ENCODE results near the gene FRMPD2.
"Not testable (repeated sequence)": the region's sequence is repeated elsewhere in the genome, so short reads cannot be mapped to it uniquely, and the experiment has no call there.

FRMPD2 gene

GRCh38 chr10:48209241-48209640 is 65.3 kb downstream of the FRMPD2 start:
- in situ Hi-C loops (cut with MboI; ENCODE audit: low sequenced_read_pairs) = no loop called here

GRCh38 chr10:48207853-48208252 is 66.6 kb downstream of the FRMPD2 start:
- in situ Hi-C loops (cut with MboI; ENCODE audit: low sequenced_read_pairs) = no loop called here

GRCh38 chr10:48206482-48207250 is 67.8 kb downstream of the FRMPD2 start:
- in situ Hi-C loops (cut with MboI; ENCODE audit: low sequenced_read_pairs) = no loop called here

GRCh38 chr10:48205918-48206317 is 68.6 kb downstream of the FRMPD2 start:
- in situ Hi-C loops (cut with MboI; ENCODE audit: low sequenced_read_pairs) = no loop called here

GRCh38 chr10:48199580-48200377 is 74.7 kb downstream of the FRMPD2 start:
- in situ Hi-C loops (cut with MboI; ENCODE audit: low sequenced_read_pairs) = no loop called here

- in situ Hi-C loops (cut with MboI; ENCODE audit: low sequenced_read_pairs) = no loop called here
Measured at GRCh38 chr10:48197236-48197899, 77.1 kb downstream of the FRMPD2 start.

GRCh38 chr10:48195803-48196202 is 78.7 kb downstream of the FRMPD2 start:
- in situ Hi-C loops (cut with MboI; ENCODE audit: low sequenced_read_pairs) = no loop called here

GRCh38 chr10:48194830-48195229 is 79.7 kb downstream of the FRMPD2 start:
- in situ Hi-C loops (cut with MboI; ENCODE audit: low sequenced_read_pairs) = no loop called here

GRCh38 chr10:48193556-48193955 is 80.9 kb downstream of the FRMPD2 start:
- in situ Hi-C loops (cut with MboI; ENCODE audit: low sequenced_read_pairs) = no loop called here

GRCh38 chr10:48192881-48193450 is 81.5 kb downstream of the FRMPD2 start:
- in situ Hi-C loops (cut with MboI; ENCODE audit: low sequenced_read_pairs) = no loop called here

GRCh38 chr10:48187713-48188485 is 86.6 kb downstream of the FRMPD2 start:
- in situ Hi-C loops (cut with MboI; ENCODE audit: low sequenced_read_pairs) = no loop called here

GRCh38 chr10:48187126-48187525 is 87.4 kb downstream of the FRMPD2 start:
- in situ Hi-C loops (cut with MboI; ENCODE audit: low sequenced_read_pairs) = no loop called here

GRCh38 chr10:48186264-48186804 is 88.2 kb downstream of the FRMPD2 start:
- in situ Hi-C loops (cut with MboI; ENCODE audit: low sequenced_read_pairs) = not testable (repeated sequence)

GRCh38 chr10:48184224-48184623 is 90.3 kb downstream of the FRMPD2 start:
- in situ Hi-C loops (cut with MboI; ENCODE audit: low sequenced_read_pairs) = no loop called here

- in situ Hi-C loops (cut with MboI; ENCODE audit: low sequenced_read_pairs) = not testable (repeated sequence)
Measured at GRCh38 chr10:48172715-48173114, 101.8 kb downstream of the FRMPD2 start.

GRCh38 chr10:48160670-48161069 is 113.8 kb downstream of the FRMPD2 start:
- in situ Hi-C loops (cut with MboI; ENCODE audit: low sequenced_read_pairs) = not testable (repeated sequence)

- in situ Hi-C loops (cut with MboI; ENCODE audit: low sequenced_read_pairs) = not testable (repeated sequence)
Measured at GRCh38 chr10:48160163-48160562, 114.3 kb downstream of the FRMPD2 start.

GRCh38 chr10:48154211-48155140 is 120.0 kb downstream of the FRMPD2 start:
- in situ Hi-C loops (cut with MboI; ENCODE audit: low sequenced_read_pairs) = not testable (repeated sequence)

GRCh38 chr10:48147643-48148042 is 126.9 kb downstream of the FRMPD2 start:
- in situ Hi-C loops (cut with MboI; ENCODE audit: low sequenced_read_pairs) = not testable (repeated sequence)
